Endothelial cell of umbilical vein (primary cell): Measurements from ENCODE around the gene TRIM71. TPM values are rescaled to one million over a fixed set of nuclear protein-coding genes. Genes with fewer than 3 reads are reported as not detected.

Source experiments
- BruUV-seq: library from RNA; stranded (reverse); fragments of 400-500 nt; replicated peaks from 2 replicates; lab custom pipeline; 2021; lab: Mats Ljungman, UMichigan
- CTCF ChIA-PET: fragments of 300-600, 350-600 bp; sonication (Branson Sonifier 250); formaldehyde crosslinking; loops from one replicate; lab custom pipeline; 2021; ENCODE audit warnings: antibody characterized with exemption, inconsistent platforms; lab: Charles Lee
- POLR2A ChIA-PET: fragments of 300-600, 350-600 bp; sonication (Branson Sonifier 250); formaldehyde crosslinking; loops from one replicate; lab custom pipeline; 2021; ENCODE audit warnings: antibody characterized with exemption, inconsistent platforms; lab: Charles Lee
- DNase-seq: peaks from one replicate; pipeline ENCODE4 v3.0.0-alpha.2; 2011; ENCODE audit warnings: low read depth, low spot score
- FAIRE-seq: peaks from 2 replicates; lab custom pipeline; 2011; peaks lifted over from hg19 to GRCh38; lab: Jason Lieb, UNC
- H2AFZ ChIP-seq: 2 replicates; pipeline ENCODE4 v1.6.0; 2012; ENCODE audit warnings: low read depth, low read length, control low read depth, inconsistent platforms
- H3K27ac ChIP-seq: 2 replicates; pipeline ENCODE4 v1.5.1; 2011; ENCODE audit warnings: low read depth, mild to moderate bottlenecking, control low read depth, low read length, moderate library complexity; ENCODE audit not compliant: insufficient read depth
- H3K27me3 ChIP-seq, 2 experiments: 2 replicates each; pipeline versions ENCODE4 v1.6.0 to v1.6.1; 2011; ENCODE audit warnings: low read length in 2 of 2, mixed read lengths in 1 of 2; ENCODE audit not compliant: control insufficient read depth in 2 of 2, insufficient read depth in 2 of 2
- H3K36me3 ChIP-seq, 2 experiments: 2 replicates in 1 of 2; 3 replicates in 1 of 2; pipeline ENCODE4 v1.5.1; 2011; ENCODE audit warnings: low read length in 2 of 2, mild to moderate bottlenecking in 1 of 2, moderate library complexity in 1 of 2; ENCODE audit not compliant: control insufficient read depth in 2 of 2, insufficient read depth in 2 of 2; ENCODE audit errors: extremely low read depth in 1 of 2
- H3K4me1 ChIP-seq: 3 replicates; pipeline ENCODE4 v1.5.1; 2011; ENCODE audit warnings: mild to moderate bottlenecking, low read length; ENCODE audit not compliant: control insufficient read depth, insufficient read depth; ENCODE audit errors: extremely low read depth
- H3K4me2 ChIP-seq: 2 replicates; pipeline ENCODE4 v1.6.1; 2011; ENCODE audit warnings: low read length, control low read depth, mixed read lengths; ENCODE audit not compliant: insufficient read depth
- H3K4me3 ChIP-seq, 3 experiments: fragments of 200-600 bp in 1 of 3; sonication (generic), shearing (Covaris generic) in 1 of 3; replicated peaks in 1 of 3; 2 replicates each; pipeline ENCODE4 v1.5.1; 2011 to 2016; ENCODE audit warnings: control low read depth in 3 of 3, low read length in 3 of 3, mild to moderate bottlenecking in 2 of 3, inconsistent platforms in 1 of 3, low read depth in 1 of 3, moderate library complexity in 1 of 3; ENCODE audit not compliant: insufficient read depth in 1 of 3
- H3K79me2 ChIP-seq: 2 replicates; pipeline ENCODE4 v1.6.0; 2012; ENCODE audit warnings: low read length, inconsistent platforms; ENCODE audit not compliant: control insufficient read depth, insufficient read depth
- H3K9ac ChIP-seq: replicated peaks from 2 replicates; pipeline ENCODE3; 2011; ENCODE audit warnings: low read length, control low read depth; ENCODE audit not compliant: insufficient read depth; ENCODE audit errors: extremely low read depth
- H3K9me1 ChIP-seq: replicated peaks from 3 replicates; pipeline ENCODE4 v1.6.0; 2011; ENCODE audit warnings: mild to moderate bottlenecking, low read length; ENCODE audit not compliant: control insufficient read depth, insufficient read depth; ENCODE audit errors: extremely low read depth
- H3K9me3 ChIP-seq: replicated peaks from 2 replicates; pipeline ENCODE4 v1.5.1; 2012; ENCODE audit warnings: low read length, inconsistent platforms; ENCODE audit not compliant: control insufficient read depth, insufficient read depth
- H4K20me1 ChIP-seq: replicated peaks from 2 replicates; pipeline ENCODE3; 2011; ENCODE audit warnings: mild to moderate bottlenecking, low read length; ENCODE audit not compliant: control insufficient read depth, insufficient read depth; ENCODE audit errors: extremely low read depth
- CTCF ChIP-seq, 2 donors: IDR thresholded peaks; 1 replicate in 1 of 2; 2 replicates in 1 of 2; pipeline ENCODE4 v1.5.1; 2011; ENCODE audit warnings: low read length in 2 of 2, mild to moderate bottlenecking in 2 of 2, moderate library complexity in 2 of 2, control low read depth in 1 of 2, inconsistent platforms in 1 of 2, low read depth in 1 of 2; ENCODE audit not compliant: insufficient read depth in 1 of 2; ENCODE audit errors: extremely low read depth in 1 of 2
- EZH2 ChIP-seq: IDR thresholded peaks from 2 replicates; pipeline ENCODE4 v1.6.1; 2012; ENCODE audit warnings: borderline replicate concordance, low read depth, mild to moderate bottlenecking, moderate library complexity, low read length, inconsistent platforms; ENCODE audit not compliant: severe bottlenecking
- FOS ChIP-seq: IDR thresholded peaks from 2 replicates; pipeline ENCODE4 v1.6.1; 2011; ENCODE audit warnings: mild to moderate bottlenecking, low read length, moderate library complexity, borderline replicate concordance; ENCODE audit not compliant: insufficient read depth
- GATA2 ChIP-seq: IDR thresholded peaks from 2 replicates; pipeline ENCODE4 v1.7.0; 2011; ENCODE audit warnings: low read depth, mild to moderate bottlenecking, moderate library complexity, mixed read lengths, low read length; ENCODE audit not compliant: insufficient read length, insufficient read depth
- JUN ChIP-seq: IDR thresholded peaks from 2 replicates; pipeline ENCODE4 v1.6.1; 2011; ENCODE audit warnings: borderline replicate concordance, low read depth; ENCODE audit not compliant: insufficient read length, insufficient read depth
- POLR2A ChIP-seq: IDR thresholded peaks from 2 replicates; pipeline ENCODE4 v1.6.1; 2012; ENCODE audit warnings: low read depth, mild to moderate bottlenecking, control low read depth, low read length
- POLR2AphosphoS5 ChIP-seq: IDR thresholded peaks from 2 replicates; pipeline ENCODE4 v1.6.1; 2012; ENCODE audit warnings: low read depth, mild to moderate bottlenecking, control low read depth, low read length, moderate library complexity; ENCODE audit not compliant: insufficient read depth
- dilution Hi-C: fragments of 300-500 bp; cut with MboI; formaldehyde crosslinking; loops from one replicate; pipeline ENCODE4 v1.15.0; 2019; ENCODE audit warnings: low sequenced_read_pairs; ENCODE audit not compliant: extremely low pct_ligation_motif_present
- intact Hi-C: fragments of 100-400 bp; cut with micrococcal nuclease; formaldehyde crosslinking; loops from one replicate; pipeline ENCODE4 v1.10.0; 2022
- polyA plus RNA-seq, 4 experiments: library from polyadenylated mRNA; depleted of rRNA in 3 of 4; stranded (reverse) in 3 of 4; unstranded in 1 of 4; fragments of >200 nt; gene quantifications; 2 replicates each; pipeline versions ENCODE4 v1.2.1 to v1.2.3, GENCODE V29; 2011 to 2012; ENCODE audit warnings: missing spikeins in 1 of 4
- total RNA-seq: library from RNA; stranded (reverse); gene quantifications from 2 replicates; pipeline ENCODE4 v1.2.3, GENCODE V29; 2021

Gene TRIM71
- total and polyA plus RNA-seq, 2 donors (not counting 3 experiments of a cell fraction or from before 2014, with no cell fraction given) = not detected

- Histone ChIP-seq H2AFZ (no peak overlapping the region), H3K27ac (no peak overlapping the region), H3K27me3 (peaks cover 0 to 6% of the 10 kb centered on the region in 2 experiments), H3K9ac (no peak overlapping the region), H3K4me2 (no peak overlapping the region), H3K9me1 (no peaks in the 10 kb centered on the region), H3K36me3 (no peaks in the 10 kb centered on the region), H3K9me3 (no peaks in the 10 kb centered on the region), H3K79me2 (no peaks in the 10 kb centered on the region), H3K4me1 (no peaks in the 10 kb centered on the region), H3K4me3 (no peak overlapping the region), H4K20me1 (no peaks in the 10 kb centered on the region)
- FAIRE-seq (no peak), DNase-seq (no peak)
- intact Hi-C loops (no loop called here), dilution Hi-C loops (no loop called here)
- TF ChIP-seq GATA2 (no peak), FOS (no peak), CTCF (IDR thresholded peaks at IDR 0.05; ENCODE audit: extremely low read depth in 1 of 2, insufficient read depth in 1 of 2, low read depth in 1 of 2, low read length in 2 of 2) (no peak), POLR2A (no peak), POLR2AphosphoS5 (no peak), EZH2 (no peak), JUN (no peak)
- no TSS peak for BruUV-seq
- ChIA-PET POLR2A (no interaction called here), CTCF (no interaction called here)
Measured at GRCh38 chr3:32903953-32904352, 86.2 kb downstream of the TRIM71 start.
